ENCODE results near the gene BHLHE40. TPM values are rescaled to one million over a fixed set of nuclear protein-coding genes. Genes with fewer than 3 reads are reported as not detected.

The BHLHE40 gene
- polyA plus RNA-seq, 1 donor from 2014 or later: not detected

- H3K36me3 ChIP-seq (ENCODE audit: insufficient read depth, low read length): no peaks in the 10 kb centered on the region
- no peak for TF ChIP-seq POLR2AphosphoS5 (IDR thresholded peaks at IDR 0.05)
- no peak for TF ChIP-seq EZH2 (IDR thresholded peaks at IDR 0.05; ENCODE audit: borderline replicate concordance, insufficient read depth, low read length, poor library complexity, severe bottlenecking)
- TF ChIP-seq REST (IDR thresholded peaks at IDR 0.05; ENCODE audit: borderline replicate concordance): no peak
- no peak for TF ChIP-seq CTCF (IDR thresholded peaks at IDR 0.05; ENCODE audit: poor library complexity, severe bottlenecking)
- TF ChIP-seq MXI1 (conservative IDR thresholded peaks at IDR 0.05; ENCODE audit: poor library complexity, severe bottlenecking): no peak
- no peak for TF ChIP-seq RAD21 (conservative IDR thresholded peaks at IDR 0.05)
- no peak for TF ChIP-seq SMC3 (conservative IDR thresholded peaks at IDR 0.05; ENCODE audit: poor library complexity)
- no peak for TF ChIP-seq TAF1 (IDR thresholded peaks at IDR 0.05; ENCODE audit: low read depth)
- no peak for TF ChIP-seq EP300 (conservative IDR thresholded peaks at IDR 0.05; ENCODE audit: poor library complexity, severe bottlenecking)
- H3K9me3 ChIP-seq (ENCODE audit: low read length): no peaks in the 10 kb centered on the region
- H4K20me1 ChIP-seq (ENCODE audit: insufficient read depth): no peaks in the 10 kb centered on the region
- no peak overlapping the region for H2AFZ ChIP-seq (ENCODE audit: low read depth, low read length)
- no peak overlapping the region for H3K27ac ChIP-seq (ENCODE audit: low read length)
- H3K4me2 ChIP-seq (ENCODE audit: low read length): no peak overlapping the region
- no peak overlapping the region for H3K9ac ChIP-seq (ENCODE audit: low read length)
- no peaks in the 10 kb centered on the region for H3F3A ChIP-seq (ENCODE audit: insufficient read depth, low read length, poor library complexity, severe bottlenecking)
- H3K27me3 ChIP-seq (ENCODE audit: insufficient read depth, low read depth, low read length): no peaks in the 10 kb centered on the region
- no peaks in the 10 kb centered on the region for H3K9me2 ChIP-seq (ENCODE audit: insufficient read depth, low read length)
- no peak overlapping the region for H3K4me3 ChIP-seq (ENCODE audit: low read length)
- no peaks in the 10 kb centered on the region for H3K79me2 ChIP-seq (replicated peaks; ENCODE audit: insufficient read depth, low read length)
Observed at GRCh38 chr3:4943549-4943948, 35.7 kb upstream of the BHLHE40 start.

GRCh38 chr3:4945324-4945723 is 33.9 kb upstream of the BHLHE40 start:
- no peaks in the 10 kb centered on the region for H3K9me2 ChIP-seq (ENCODE audit: insufficient read depth, low read length)
- no peaks in the 10 kb centered on the region for H3K9me3 ChIP-seq (ENCODE audit: low read length)
- H3K9ac ChIP-seq (ENCODE audit: low read length): no peak overlapping the region
- no peak overlapping the region for H3K4me2 ChIP-seq (ENCODE audit: low read length)
- no peak overlapping the region for H3K27ac ChIP-seq (ENCODE audit: low read length)
- H2AFZ ChIP-seq (ENCODE audit: low read depth, low read length): no peak overlapping the region
- no peaks in the 10 kb centered on the region for H3F3A ChIP-seq (ENCODE audit: insufficient read depth, low read length, poor library complexity, severe bottlenecking)
- H3K27me3 ChIP-seq (ENCODE audit: insufficient read depth, low read depth, low read length): no peaks in the 10 kb centered on the region
- H4K20me1 ChIP-seq (ENCODE audit: insufficient read depth): no peaks in the 10 kb centered on the region
- TF ChIP-seq SMC3 (conservative IDR thresholded peaks at IDR 0.05; ENCODE audit: poor library complexity) (no peak), REST (IDR thresholded peaks at IDR 0.05; ENCODE audit: borderline replicate concordance) (no peak), CTCF (IDR thresholded peaks at IDR 0.05; ENCODE audit: poor library complexity, severe bottlenecking) (no peak), EP300 (conservative IDR thresholded peaks at IDR 0.05; ENCODE audit: poor library complexity, severe bottlenecking) (no peak), POLR2AphosphoS5 (IDR thresholded peaks at IDR 0.05) (no peak), TAF1 (IDR thresholded peaks at IDR 0.05; ENCODE audit: low read depth) (no peak), RAD21 (conservative IDR thresholded peaks at IDR 0.05) (no peak), MXI1 (conservative IDR thresholded peaks at IDR 0.05; ENCODE audit: poor library complexity, severe bottlenecking) (no peak), EZH2 (IDR thresholded peaks at IDR 0.05; ENCODE audit: borderline replicate concordance, insufficient read depth, low read length, poor library complexity, severe bottlenecking) (no peak)
- H3K79me2 ChIP-seq (replicated peaks; ENCODE audit: insufficient read depth, low read length): no peaks in the 10 kb centered on the region
- H3K36me3 ChIP-seq (ENCODE audit: insufficient read depth, low read length): no peaks in the 10 kb centered on the region
- H3K4me3 ChIP-seq (ENCODE audit: low read length): no peak overlapping the region

All from neural cell (in vitro differentiated cells).